HepG2 (cell line): ENCODE data around the gene FAM174C. TPM values are rescaled to one million over a fixed set of nuclear protein-coding genes. Genes with fewer than 3 reads are reported as not detected.

Experiments used
- ASH2L ChIP-seq: fragments of 300-600, 200-600 bp; sonication (generic); IDR thresholded peaks from 2 replicates; pipeline ENCODE4 v1.7.0; 2017; ENCODE audit warnings: low read depth, mild to moderate bottlenecking, moderate library complexity, mixed read lengths, low read length; ENCODE audit not compliant: insufficient read length
- CHD2 ChIP-seq: IDR thresholded peaks from 2 replicates; pipeline ENCODE4 v1.6.1; 2011; ENCODE audit warnings: low read depth, low read length, improper control_type of control experiment
- GABPB1 ChIP-seq: IDR thresholded peaks from 2 replicates; pipeline ENCODE4 v1.6.1; 2016; ENCODE audit warnings: mild to moderate bottlenecking, missing genetic modification reagents, moderate library complexity, missing compliant biosample characterization
- SOX13 ChIP-seq, 3 experiments: fragments of 450-650 bp in 1 of 3; sonication (generic) in 1 of 3; formaldehyde crosslinking in 1 of 3; IDR thresholded peaks in 2 of 3; conservative IDR thresholded peaks in 1 of 3; 2 replicates each; pipeline versions ENCODE4 v1.5.0 to v1.6.1; 2016 to 2020; ENCODE audit warnings: antibody characterized with exemption in 1 of 3, mild to moderate bottlenecking in 1 of 3, missing compliant biosample characterization in 1 of 3, missing genetic modification reagents in 1 of 3, moderate library complexity in 1 of 3
- ZKSCAN5 ChIP-seq: sonication (generic); formaldehyde crosslinking; IDR thresholded peaks from 2 replicates; pipeline ENCODE4 v1.5.1; 2020; ENCODE audit warnings: mild to moderate bottlenecking, missing genetic modification reagents
- ZNF281 ChIP-seq: sonication (generic); formaldehyde crosslinking; IDR thresholded peaks from 2 replicates; pipeline ENCODE4 v1.4.0; 2020; ENCODE audit warnings: missing genetic modification reagents, borderline replicate concordance
- polyA plus RNA-seq, 8 experiments: library from polyadenylated mRNA; depleted of rRNA in 3 of 8; stranded (reverse) in 7 of 8; unstranded in 1 of 8; fragments of >200 nt; fragmentation: Illumina TruSeq in 4 of 8; extraction: Trizol in 4 of 8; gene quantifications; 2 replicates each; pipeline versions ENCODE4 v1.2.1 to v1.2.3, GENCODE V29; 2011 to 2016; ENCODE audit warnings: low read depth in 4 of 8, missing spikeins in 1 of 8, mixed read lengths in 1 of 8; ENCODE audit not compliant: insufficient read depth in 1 of 8
- total RNA-seq, 5 experiments: library from RNA; depleted of rRNA; stranded (reverse); fragments of >200 nt; fragmentation: Illumina TruSeq; extraction: Trizol; gene quantifications; 2 replicates each; pipeline ENCODE4 v1.2.3, GENCODE V29; 2016; ENCODE audit warnings: low read depth in 1 of 5

Gene FAM174C
- total and polyA plus RNA-seq, 2 of the 13 experiments (the other 11 are each of a cell fraction or from before 2014, with no cell fraction given), result 19.5 to 31.3 TPM

GRCh38 chr19:1250437-1251260, 24.7 kb upstream of the FAM174C start (continued):
- TF ChIP-seq ZNF281, result peak; percentile 78; the same call in 1 of the 2 replicates
- no peak for TF ChIP-seq SOX13 (IDR thresholded peaks at IDR 0.05)
- TF ChIP-seq SOX13 (CRISPR knock-in tag; conservative IDR thresholded peaks at IDR 0.05 in 1 of 2, IDR thresholded peaks at IDR 0.05 in 1 of 2), result peak in 1 of 2 experiments; percentile 78; a peak in 2 of 4 replicates
- TF ChIP-seq ZKSCAN5 (CRISPR knock-in tag), result no peak
- TF ChIP-seq GABPB1 (CRISPR knock-in tag), result peak; percentile 28; the same call in 1 of the 2 replicates
- TF ChIP-seq ASH2L, result peak; percentile 4
- peak; percentile 38; the same call in 1 of the 2 replicates for TF ChIP-seq CHD2
